Measurements from ENCODE around the gene KREMEN2.

The KREMEN2 gene

GRCh38 chr16:3004781-3005284, 40.8 kb downstream of the KREMEN2 start:
- DNase-seq (ENCODE audit: low spot score) = no peak

GRCh38 chr16:3007059-3007956, 43.2 kb downstream of the KREMEN2 start:
- DNase-seq (ENCODE audit: low spot score) = no peak

DNA sequence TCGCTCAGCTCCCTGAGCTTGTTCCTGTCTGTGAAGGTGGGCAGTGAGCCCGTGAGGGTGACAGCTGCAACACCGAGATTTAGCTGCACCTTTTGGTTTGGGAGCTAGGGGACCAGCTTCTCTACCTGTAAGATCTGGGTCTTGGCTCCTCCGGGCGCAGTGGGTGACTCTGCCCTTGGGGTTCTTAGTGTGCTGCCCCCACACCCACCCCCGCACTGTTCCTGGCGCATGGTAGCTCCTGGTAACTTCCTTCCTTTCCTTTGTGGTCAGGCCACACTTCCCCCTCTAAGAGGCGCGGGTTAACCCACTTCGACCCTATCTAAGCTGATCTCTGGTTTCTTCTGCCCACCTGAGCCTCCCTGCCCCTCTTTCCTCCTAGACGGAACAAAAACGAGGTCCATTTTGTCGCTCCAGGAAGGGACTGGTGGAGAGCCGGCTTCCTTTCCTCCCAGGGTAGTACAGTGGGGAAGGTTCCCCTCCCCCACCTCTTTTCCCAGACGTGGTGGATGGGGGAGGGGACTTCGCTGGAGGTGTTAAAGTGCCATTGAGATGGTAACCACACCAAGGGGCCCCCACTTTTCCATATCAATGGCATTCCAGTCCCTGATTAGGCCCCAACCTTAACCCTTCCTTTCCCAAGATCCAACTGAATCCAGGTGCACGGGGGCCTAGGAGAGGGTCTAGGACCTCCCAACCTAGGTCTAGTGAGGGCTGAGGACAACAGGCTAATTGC, 44.0 kb downstream of the KREMEN2 start:
- DNase-seq (ENCODE audit: low spot score) = no peak

DNA sequence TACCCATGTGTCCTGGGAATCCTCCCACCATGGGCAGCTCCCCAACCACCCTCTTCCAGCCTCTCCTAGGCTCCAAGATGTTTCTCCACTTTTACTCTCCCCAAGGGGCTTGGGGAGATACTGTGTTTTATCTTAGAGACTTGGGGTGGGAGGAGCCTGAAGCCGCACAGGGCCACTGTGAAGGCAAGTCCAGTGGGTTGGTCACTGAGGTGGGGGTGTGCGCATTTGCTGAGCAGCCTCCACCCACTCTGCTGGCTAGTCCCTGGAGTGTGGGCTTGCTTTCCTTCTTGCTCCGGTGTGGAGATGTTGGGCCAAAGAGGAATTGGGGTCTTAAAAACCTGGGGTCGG, 44.6 kb downstream of the KREMEN2 start:
- no peak for DNase-seq (ENCODE audit: low spot score)

GRCh38 chr16:3009568-3010390, 45.7 kb downstream of the KREMEN2 start:
- DNase-seq (ENCODE audit: low spot score) = no peak

- DNase-seq (ENCODE audit: low spot score) = no peak
Measured at GRCh38 chr16:3010510-3010909, 46.4 kb downstream of the KREMEN2 start.

DNA sequence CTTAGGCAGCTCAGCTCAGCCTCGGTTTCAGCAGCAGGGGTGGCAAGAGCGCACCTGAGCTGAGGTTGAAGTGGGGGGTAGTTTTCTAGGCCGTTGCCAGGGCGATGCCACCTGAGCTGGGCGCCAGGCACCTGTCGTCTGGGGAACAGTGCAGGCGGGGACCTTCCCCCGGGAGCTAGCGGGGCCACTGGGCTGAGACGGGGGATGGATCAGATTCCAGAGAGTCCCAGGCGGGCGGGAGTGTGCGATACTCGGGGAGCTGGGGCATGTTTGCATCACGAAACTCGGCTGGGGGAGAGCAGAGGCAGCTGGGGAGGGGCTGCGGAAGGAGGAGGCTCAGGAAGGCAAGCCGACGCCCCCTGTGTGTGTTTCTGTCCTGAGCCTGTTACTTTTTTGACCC, 48.2 kb downstream of the KREMEN2 start:
- DNase-seq (ENCODE audit: low spot score) = no peak

DNA sequence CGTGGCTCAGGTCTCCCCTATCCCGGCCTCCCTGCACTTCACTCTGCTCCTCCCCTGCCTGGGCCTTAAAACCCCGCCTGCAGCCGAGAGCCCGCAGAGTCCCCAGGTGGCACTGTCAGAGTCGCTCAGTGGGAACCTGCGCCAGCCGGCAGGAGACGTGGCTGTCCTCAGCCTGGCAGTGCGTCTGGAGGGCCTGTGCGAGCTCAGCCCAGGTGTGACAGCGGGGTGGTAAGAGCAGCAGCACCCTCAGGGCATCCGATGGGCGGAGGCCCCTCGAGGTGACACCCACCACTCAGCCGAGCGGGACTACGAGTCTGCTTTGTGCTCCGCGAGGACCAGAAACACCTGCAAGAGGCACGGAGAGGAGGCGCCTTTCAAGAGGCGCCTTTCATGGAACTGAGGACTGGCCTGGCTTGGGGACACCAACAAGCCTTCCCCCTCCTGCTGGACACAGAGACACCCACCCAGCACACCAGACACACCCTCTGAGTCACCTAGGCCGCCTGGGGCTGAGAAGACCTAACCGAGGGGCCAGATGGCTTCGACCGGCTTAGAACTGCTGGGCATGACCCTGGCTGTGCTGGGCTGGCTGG, 48.8 kb downstream of the KREMEN2 start, which contains the start of gene CLDN9:
Gene CLDN9 (plus strand): TSS at position 96 of the 593 bp plus-strand sequence. CDS start 440 bp downstream, at position 536.
- no peak for DNase-seq (ENCODE audit: low spot score)

GRCh38 chr16:3013491-3013951, 49.4 kb downstream of the KREMEN2 start:
- DNase-seq (ENCODE audit: low spot score) = no peak

- no peak for DNase-seq (ENCODE audit: low spot score)
Measured at GRCh38 chr16:3013998-3014690, 50.1 kb downstream of the KREMEN2 start.

DNA sequence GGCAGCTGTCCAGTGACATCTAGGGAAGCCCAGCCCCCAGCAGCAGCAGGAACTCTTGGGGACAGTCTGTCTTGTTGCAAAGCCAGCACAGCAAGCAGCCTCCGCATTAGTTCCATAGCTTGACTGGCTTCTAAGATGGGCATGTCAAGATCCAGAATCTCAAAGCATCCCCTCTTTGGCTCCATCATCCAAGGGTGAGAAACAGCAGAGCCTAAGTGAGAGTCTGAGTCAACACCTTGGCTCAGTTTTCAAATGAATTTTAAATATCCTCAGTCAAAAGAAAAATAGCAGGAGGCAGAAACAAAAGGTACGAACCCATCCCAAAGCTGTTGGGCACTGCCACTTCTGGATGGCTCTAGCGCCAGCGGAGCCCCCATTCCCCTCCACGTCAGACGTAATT, 50.9 kb downstream of the KREMEN2 start:
- DNase-seq (ENCODE audit: low spot score) = no peak

DNA sequence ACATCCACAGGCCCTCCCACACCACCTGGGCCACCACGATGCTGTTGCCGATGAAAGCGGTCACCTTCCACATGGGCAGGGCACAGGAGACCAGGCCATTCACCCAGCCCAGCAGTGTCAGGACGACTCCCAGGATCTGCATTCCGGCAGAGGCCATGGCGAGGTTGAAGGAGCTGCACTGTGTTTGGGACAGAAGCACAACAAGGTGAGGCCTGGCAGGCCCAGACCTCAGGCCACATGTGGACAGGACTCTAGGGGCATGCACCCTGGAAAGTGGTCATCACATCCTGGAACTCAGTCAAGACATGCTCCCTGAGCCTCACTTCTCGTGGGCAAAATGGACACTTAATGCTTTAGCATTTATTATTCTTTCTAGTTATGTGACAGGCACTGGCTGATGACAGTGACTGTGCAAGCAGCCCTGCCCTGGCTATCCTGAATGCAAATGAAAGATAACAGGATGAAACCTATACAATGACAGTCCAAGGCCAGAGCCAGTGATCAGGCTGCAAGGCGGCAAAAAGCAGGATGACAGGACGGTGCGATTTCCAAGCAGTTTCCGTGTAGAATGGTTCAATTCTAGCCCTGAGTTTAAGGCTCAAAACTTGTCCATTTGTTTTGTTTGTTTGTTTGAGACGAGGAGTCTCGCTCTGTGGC, 51.9 kb downstream of the KREMEN2 start:
- no peak for DNase-seq (ENCODE audit: low spot score)

- no peak for DNase-seq (ENCODE audit: low spot score)
Measured at GRCh38 chr16:3017344-3017743, 53.3 kb downstream of the KREMEN2 start.
